Amygdala (tissue), 56 donors: ENCODE results near the gene SLC10A7.
A peak's percentile ranks its signal among the peaks of the same experiment; 100 is the strongest.

Source experiments
- DNase-seq, 56 donors: peaks; one replicate each; lab custom pipeline; 2025; lab: John Stamatoyannopoulos, UW

The SLC10A7 gene

DNA sequence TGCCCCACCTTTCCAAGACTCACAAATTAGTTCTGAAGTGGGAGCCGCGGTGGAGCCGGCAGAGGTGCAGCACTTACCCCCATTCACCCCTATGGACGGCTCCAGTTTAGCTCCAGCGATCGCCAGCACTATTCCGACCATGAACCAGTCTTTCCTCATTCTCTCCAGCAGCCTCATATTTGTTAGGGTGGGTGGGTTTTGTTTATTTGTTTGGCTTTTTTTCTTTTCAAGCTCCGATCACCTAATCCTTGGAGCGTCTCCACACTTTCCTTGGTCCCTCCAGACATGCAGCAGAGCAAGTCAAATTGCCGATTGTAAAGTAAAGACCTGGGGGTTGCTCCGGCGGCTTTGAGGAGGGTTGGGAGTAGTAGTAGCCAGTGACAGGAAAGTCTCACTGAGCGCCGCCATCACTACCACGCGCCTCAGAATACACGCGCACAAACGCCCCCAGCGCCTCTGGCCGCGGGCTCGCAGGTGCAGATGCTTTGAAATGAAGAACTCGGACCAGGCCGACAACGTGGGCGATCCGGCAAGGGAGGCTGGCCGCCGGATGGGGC is at the start of gene SLC10A7:
Gene SLC10A7 (minus strand): TSS at position 400 of the 557 bp plus-strand sequence. CDS start 223 bp downstream, at position 177.
- DNase-seq = peak in 55 of 56 donors; percentile 28 to 84 (median 65)

DNA sequence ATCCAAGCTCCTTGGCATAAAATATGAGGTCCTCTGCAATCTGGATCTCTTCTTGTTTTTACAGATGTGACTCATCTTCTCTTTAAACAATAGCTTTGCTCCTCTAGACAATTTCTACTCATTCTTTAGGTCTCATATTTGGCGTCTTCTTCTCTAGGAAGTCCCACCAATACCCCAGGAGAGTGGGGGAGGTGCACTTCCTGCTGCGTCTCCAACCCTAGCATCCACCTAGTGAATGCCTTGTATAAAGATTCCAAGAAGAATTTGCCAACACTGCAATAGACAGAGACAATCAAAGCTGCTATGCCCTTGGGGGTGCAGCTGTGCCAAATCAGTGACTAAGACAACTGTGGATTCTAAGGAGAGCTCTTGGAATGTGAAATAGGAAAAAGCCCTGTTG is 45.7 kb upstream of the SLC10A7 start:
- no peak for DNase-seq

- no peak for DNase-seq
Measured at GRCh38 chr4:146564492-146564891, 42.8 kb upstream of the SLC10A7 start.

GRCh38 chr4:146550161-146550560 is 28.4 kb upstream of the SLC10A7 start:
- no peak for DNase-seq

DNA sequence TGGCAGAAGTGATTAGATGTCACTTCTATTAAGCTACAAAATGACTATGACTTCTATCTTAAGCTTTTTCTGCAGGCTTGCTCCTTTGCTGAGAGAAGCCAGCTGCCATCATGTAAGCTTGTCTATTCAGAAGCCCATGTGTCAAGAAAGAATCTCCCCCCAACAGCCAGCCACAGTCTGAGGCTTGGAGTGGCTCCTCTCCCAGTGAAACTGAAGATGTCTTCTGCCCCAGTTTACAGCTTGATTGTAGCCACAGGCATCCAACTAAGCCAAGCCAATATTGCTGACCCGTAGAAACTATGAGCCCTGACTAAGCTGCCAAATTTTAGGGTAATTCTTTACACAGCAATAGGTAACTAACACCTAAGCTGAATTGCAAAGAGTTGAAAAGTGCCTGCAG is 26.7 kb upstream of the SLC10A7 start:
- no peak for DNase-seq

DNA sequence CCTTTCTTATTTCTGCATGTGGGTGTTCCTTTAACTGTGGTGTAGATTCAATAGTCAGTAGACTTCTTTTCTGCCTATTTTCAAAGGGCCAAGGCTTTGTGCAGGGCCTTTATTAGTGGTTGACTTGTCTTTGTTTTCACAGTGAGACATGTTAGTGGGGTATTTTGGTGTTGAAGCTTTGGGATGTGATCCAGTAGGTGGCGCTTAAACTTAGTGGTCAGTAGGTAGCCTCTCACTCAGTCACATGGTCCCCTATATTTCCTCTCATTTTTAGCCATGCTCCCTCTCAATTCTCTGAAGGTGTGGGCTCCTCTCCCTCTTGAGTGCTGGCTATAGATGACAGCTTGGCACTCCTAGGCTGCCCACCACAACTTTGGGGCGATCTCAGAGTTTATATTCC is 23.4 kb upstream of the SLC10A7 start:
- DNase-seq = no peak

DNA sequence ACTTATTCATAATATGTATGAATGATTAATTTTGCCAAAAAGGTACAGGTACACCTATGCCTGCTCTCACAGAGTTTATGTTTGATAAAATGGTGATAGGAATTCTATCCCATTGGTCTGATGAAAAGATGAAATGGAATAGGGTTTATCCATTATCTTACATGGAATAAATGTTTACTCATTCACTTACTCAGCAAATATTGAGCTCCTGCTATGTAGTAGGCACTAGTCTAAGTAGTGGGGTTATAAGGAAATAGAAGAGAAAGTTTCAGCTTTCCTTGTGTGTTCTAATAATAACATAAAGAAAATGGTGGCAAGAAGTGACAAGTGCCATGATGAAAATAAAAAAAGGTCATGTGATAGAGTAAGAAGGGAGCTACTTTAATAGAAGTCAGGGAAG is 12.4 kb upstream of the SLC10A7 start:
- no peak for DNase-seq

GRCh38 chr4:146525754-146526153 is 4.0 kb upstream of the SLC10A7 start:
- no peak for DNase-seq

GRCh38 chr4:146524663-146525062 is 2.9 kb upstream of the SLC10A7 start:
- DNase-seq = no peak

GRCh38 chr4:146522869-146523205 is 1.1 kb upstream of the SLC10A7 start:
- no peak for DNase-seq

DNA sequence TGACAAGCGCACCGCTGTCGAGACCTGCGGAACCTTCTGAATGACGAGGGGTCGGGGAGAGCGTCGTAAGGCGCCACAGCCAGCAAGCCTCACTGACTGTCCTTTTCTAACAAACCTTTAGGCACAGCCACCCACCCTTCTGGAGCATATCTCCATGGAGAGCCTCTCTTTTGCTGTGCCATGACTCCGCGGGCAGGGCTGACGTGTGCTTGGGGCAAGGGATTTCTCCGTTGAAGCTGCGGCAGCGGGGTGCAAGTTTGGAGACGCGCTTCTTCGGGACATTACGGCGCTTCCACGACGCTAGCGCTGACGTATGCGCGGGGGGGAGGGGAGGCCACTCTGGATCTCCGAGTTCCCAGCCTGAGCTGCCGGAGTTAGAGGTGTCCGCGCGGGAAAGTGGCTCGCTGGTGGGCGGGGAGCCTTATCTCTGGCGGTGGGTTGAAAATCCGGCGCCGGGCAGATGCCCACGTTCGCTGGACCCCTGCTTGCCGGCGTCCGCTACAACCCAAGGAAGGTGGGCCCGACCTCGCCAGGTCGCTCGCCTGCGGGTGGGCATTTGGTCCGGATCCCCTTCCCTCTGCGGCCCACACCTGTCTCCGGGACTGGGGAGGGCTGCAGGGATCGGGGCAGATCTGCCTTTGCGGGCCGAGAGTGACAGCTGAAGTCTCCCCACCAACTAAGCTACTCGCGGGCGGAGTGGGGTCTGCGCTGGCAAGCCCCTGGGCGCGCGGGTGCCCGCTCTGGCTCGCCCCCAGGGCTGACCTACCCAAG is 543 bp upstream of the SLC10A7 start:
- peak; percentile 24 to 92 (median 81) for DNase-seq

- DNase-seq = peak in 7 of 56 donors; percentile 1 to 20 (median 4)
Measured at GRCh38 chr4:146520896-146521540, 722 bp downstream of the SLC10A7 start.

DNA sequence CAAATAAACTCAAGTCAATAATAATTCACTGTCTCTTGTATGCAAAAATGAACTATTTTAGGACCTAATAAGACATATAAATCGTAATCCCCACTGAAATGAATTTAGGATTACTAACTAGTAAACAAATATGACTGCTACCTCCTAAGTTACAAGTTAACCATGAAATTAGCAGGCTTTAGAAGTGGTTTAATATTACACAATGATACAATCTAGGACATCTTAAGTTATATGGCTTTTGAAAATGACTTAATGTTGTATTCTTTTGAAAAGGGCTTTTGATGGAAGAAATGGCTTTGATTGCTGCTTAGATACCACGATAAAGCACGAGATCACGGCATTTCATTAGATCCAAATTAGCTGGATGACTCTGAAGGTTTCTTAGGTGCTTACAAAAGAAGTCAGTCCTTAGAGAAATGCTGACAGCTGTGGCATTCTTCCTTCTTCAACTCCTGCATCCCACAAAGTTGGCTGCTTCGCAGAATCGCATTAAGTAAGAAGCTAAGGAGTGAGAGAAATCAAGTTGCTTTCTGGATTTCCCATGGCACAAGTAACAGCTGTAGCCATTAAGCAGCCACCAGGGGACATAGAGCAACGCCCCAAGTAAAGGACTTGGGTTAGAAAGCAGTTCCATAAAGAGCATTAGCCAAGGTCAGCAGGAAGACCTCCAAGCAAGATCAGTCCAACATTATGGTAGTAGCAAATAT is 6.9 kb downstream of the SLC10A7 start:
- no peak for DNase-seq

GRCh38 chr4:146513548-146513947 is 8.2 kb downstream of the SLC10A7 start:
- DNase-seq = no peak

GRCh38 chr4:146511381-146511780 is 10.4 kb downstream of the SLC10A7 start:
- DNase-seq = no peak

- no peak for DNase-seq
Measured at GRCh38 chr4:146510942-146511341, 10.8 kb downstream of the SLC10A7 start.

DNA sequence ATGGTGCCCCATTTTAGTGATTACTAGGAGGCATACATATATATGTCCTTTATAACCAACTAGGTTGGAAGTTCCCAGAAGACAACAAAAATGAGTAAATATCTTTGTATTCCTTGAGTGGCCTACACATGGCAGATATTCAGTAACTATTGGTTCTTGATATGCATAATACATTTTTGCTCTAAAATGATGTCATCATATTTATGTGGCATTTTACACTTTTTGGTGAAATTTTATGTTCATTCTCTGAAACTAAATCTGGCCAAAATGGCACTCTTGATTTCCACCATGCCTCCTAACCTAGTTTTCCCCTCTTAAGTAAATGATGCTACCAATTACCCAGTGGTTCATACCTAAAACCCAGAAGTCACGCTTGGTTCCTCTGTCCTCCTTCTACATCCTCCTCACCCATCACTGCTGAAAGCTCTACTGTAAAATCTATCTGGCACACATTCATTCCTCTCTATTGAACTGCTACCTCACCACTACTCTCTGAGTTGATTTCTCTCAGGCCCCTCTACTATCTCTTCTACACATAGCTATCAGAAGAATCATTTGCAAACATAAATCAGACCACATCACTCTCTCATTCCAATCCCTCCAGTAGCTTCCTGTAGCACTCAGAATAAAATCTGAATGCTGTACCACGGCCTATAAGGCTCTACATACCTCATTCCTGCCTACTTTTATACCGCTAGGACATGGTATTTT is 13.4 kb downstream of the SLC10A7 start:
- no peak for DNase-seq

DNA sequence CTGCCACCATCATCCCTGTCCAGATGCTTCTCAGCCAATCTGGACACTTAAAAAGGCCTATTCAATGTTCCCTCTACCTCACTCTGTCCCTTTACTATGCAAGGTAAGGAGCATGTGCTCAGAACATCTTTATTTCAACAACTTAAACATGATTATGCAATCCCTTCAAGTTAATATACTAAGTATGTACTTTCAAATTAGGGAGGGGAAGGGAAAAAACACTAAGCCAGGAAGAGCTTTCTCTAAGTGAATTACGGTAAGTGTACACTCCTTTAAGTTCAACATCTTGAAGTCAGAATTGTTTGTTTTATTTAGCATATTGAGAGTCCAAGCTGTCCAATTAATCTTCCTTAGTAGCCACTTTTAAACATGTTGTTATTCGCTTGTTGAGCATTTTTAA is 14.1 kb downstream of the SLC10A7 start:
- DNase-seq = no peak

DNA sequence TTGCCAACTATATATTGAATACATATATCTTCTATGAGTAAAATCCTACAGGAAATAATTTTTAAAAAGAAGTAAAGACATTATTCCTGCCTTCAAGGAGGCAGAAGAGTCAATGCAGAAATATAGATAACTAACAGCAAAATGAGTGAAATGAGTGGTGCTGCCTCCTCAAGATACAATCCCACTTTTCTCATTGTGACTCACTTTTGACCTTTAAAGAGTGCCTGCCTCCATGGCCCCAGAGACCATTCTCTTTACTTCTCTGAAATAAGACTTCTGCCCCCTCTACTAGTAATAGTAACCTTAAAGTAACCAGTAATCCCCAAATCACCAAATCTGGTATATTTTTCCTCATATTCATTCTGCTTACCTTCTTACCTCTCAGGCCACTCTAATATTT is 15.5 kb downstream of the SLC10A7 start:
- DNase-seq = no peak

DNA sequence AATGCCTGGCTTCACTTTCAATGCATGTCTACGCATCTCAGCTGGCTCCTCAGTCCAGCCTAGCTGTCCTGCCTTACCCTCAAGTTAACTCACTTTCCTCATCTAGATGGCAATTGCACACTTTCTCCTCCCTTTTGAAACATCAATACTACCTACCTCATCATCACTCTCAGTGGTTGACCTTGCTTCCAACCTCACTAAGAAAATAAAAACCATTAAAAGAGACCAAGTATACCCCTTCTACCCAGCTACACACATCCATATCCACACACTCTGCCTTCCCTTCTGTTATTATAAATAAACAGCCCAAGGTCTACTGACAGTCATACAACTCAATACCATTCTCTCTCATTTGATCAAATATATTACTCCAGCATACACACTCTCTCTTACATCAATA is 21.5 kb downstream of the SLC10A7 start:
- no peak for DNase-seq

GRCh38 chr4:146498291-146498690 is 23.4 kb downstream of the SLC10A7 start:
- DNase-seq = no peak
